Aorta (tissue), 5 donors: Measurements from ENCODE around the gene C6orf136. TPM values are rescaled to one million over a fixed set of nuclear protein-coding genes. Genes with fewer than 3 reads are reported as not detected.

Experiments used
- ATAC-seq: fragments of 200-7000 bp; cut with Tn5 transposase; one replicate; pipeline ENCODE4 v1.9.1; 2022; ENCODE audit warnings: moderate library complexity; ENCODE audit not compliant: low FRiP score
- DNase-seq, 2 donors: peaks; one replicate each; pipeline ENCODE4 v3.0.0-alpha.2; 2020
- H3K27ac ChIP-seq, 2 donors: one replicate each; pipeline ENCODE4 v1.5.1; 2013; ENCODE audit warnings: low read length in 2 of 2, mild to moderate bottlenecking in 2 of 2, moderate library complexity in 2 of 2, control low read depth in 1 of 2, inconsistent platforms in 1 of 2, low read depth in 1 of 2
- H3K27me3 ChIP-seq, 2 donors: one replicate each; pipeline ENCODE4 v1.6.1; 2013; ENCODE audit warnings: control low read depth in 1 of 2, low read length in 1 of 2, mild to moderate bottlenecking in 1 of 2, moderate library complexity in 1 of 2; ENCODE audit not compliant: insufficient read depth in 2 of 2, control insufficient read depth in 1 of 2
- H3K36me3 ChIP-seq, 2 donors: one replicate each; pipeline ENCODE4 v1.6.1; 2013; ENCODE audit warnings: control low read depth in 1 of 2, low read length in 1 of 2, mild to moderate bottlenecking in 1 of 2; ENCODE audit not compliant: insufficient read depth in 2 of 2, control insufficient read depth in 1 of 2
- H3K4me1 ChIP-seq, 2 donors: one replicate each; pipeline ENCODE4 v1.6.1; 2013; ENCODE audit warnings: low read length in 2 of 2, control low read depth in 1 of 2, mild to moderate bottlenecking in 1 of 2, moderate library complexity in 1 of 2; ENCODE audit not compliant: insufficient read depth in 2 of 2, control insufficient read depth in 1 of 2
- H3K4me3 ChIP-seq, 2 donors: one replicate each; pipeline ENCODE4 v1.5.1; 2013; ENCODE audit warnings: low read length in 2 of 2, control low read depth in 1 of 2, mild to moderate bottlenecking in 1 of 2
- H3K9me3 ChIP-seq: one replicate; pipeline ENCODE4 v1.6.1; 2013; ENCODE audit warnings: mild to moderate bottlenecking, low read length; ENCODE audit not compliant: control insufficient read depth
- WGBS, 2 donors: extraction: QIAGEN DNeasy Blood & Tissue Kit; methylation state at CpG; one replicate each; pipeline ENCODE4 v1.1.7; 2013; 5-methylcytosine and 5-hydroxymethylcytosine counted together
- intact Hi-C, 2 donors: fragments of 100-400 bp; cut with DNase I; formaldehyde crosslinking; loops; one replicate each; pipeline versions ENCODE4 v1.14.2 to v1.15.0; 2022
- polyA plus RNA-seq, 2 donors: library from polyadenylated mRNA; stranded (reverse); fragments of 200-250 nt; gene quantifications; one replicate each; pipeline ENCODE4 v1.2.3, GENCODE V29; 2013
- total RNA-seq, 2 donors: library from RNA; stranded (reverse); fragmentation: NEBNext Ultra II Directional; extraction: Animal tissue kit (Norgen Biotek cat#: 25700); gene quantifications; one replicate each; pipeline ENCODE4 v1.2.1, GENCODE V29; 2021
- donor health status: healthy with polysubstance abuse.
- donor health status: Bipolar disorder and iron deficiency.
- donor health status: DM: no; HTN: no; CAD: no.
- donor health status: DM: no; HTN: no; CAD: no.
- donor health status: DM: yes; HTN: yes; CAD: no.

C6orf136 gene
- total and polyA plus RNA-seq, 4 donors, result 9.7 to 21.0 (median 19.4) TPM

DNA sequence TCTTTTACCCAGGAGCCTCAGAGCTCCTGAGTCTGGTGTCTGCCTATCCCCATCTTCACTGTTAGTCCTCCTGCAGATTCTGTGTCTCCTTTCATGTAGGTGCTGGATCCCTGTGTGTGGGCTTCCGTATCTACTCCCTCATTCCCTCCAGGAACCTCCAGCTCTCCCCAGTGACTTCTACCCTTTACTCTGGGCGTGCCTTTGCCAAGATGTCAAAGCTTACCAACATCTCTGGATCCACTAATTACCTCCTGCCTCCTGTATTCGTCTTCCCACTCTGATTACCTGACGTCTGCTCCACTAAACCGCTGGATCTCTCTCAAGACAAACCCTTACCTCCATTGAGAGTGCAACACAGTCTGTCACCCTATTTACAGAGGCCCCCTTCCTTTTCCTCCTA is 2.2 kb upstream of the C6orf136 start:
- no peak overlapping the region for H3K27ac ChIP-seq
- WGBS, 2 donors, result 82 to 86% methylated on average over 5 of the region's 5 CpGs
- no peak overlapping the region for H3K4me3 ChIP-seq
- no peak for ATAC-seq
- H3K4me1 ChIP-seq, result no peaks in the 10 kb centered on the region
- H3K27me3 ChIP-seq, result no peaks in the 10 kb centered on the region
- H3K9me3 ChIP-seq, result no peaks in the 10 kb centered on the region
- H3K36me3 ChIP-seq, result peaks cover 0 to 2% of the 10 kb centered on the region in 2 donors
- intact Hi-C loops, result no loop called here
- no peak for DNase-seq

DNA sequence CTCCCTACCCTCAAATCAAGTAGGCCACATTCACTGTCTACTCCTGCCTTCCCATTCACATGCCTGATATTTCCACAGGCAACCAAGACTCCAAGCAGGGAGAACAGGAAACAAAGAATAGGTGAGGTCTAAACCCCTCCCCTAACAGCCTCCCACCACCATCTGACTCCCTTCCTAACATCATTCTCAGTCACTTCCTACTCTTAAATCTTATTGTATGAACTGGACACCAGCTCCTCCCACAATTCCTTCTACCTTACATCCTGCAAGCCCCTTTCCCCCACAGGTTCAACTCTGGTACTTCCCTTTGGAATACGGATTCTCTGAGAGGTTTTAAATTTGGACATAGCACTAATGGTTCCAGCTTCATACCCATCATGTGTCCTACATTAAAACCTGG is 944 bp upstream of the C6orf136 start:
- Histone ChIP-seq H3K27me3 (no peaks in the 10 kb centered on the region), H3K9me3 (no peaks in the 10 kb centered on the region), H3K27ac (no peak overlapping the region), H3K4me1 (no peaks in the 10 kb centered on the region), H3K4me3 (no peak overlapping the region), H3K36me3 (no peaks in the 10 kb centered on the region)
- intact Hi-C loops, result no loop called here
- DNase-seq (no peak), ATAC-seq (no peak)
- 70 to 79% methylated on average over 1 of the region's 1 CpG for WGBS, 2 donors

DNA sequence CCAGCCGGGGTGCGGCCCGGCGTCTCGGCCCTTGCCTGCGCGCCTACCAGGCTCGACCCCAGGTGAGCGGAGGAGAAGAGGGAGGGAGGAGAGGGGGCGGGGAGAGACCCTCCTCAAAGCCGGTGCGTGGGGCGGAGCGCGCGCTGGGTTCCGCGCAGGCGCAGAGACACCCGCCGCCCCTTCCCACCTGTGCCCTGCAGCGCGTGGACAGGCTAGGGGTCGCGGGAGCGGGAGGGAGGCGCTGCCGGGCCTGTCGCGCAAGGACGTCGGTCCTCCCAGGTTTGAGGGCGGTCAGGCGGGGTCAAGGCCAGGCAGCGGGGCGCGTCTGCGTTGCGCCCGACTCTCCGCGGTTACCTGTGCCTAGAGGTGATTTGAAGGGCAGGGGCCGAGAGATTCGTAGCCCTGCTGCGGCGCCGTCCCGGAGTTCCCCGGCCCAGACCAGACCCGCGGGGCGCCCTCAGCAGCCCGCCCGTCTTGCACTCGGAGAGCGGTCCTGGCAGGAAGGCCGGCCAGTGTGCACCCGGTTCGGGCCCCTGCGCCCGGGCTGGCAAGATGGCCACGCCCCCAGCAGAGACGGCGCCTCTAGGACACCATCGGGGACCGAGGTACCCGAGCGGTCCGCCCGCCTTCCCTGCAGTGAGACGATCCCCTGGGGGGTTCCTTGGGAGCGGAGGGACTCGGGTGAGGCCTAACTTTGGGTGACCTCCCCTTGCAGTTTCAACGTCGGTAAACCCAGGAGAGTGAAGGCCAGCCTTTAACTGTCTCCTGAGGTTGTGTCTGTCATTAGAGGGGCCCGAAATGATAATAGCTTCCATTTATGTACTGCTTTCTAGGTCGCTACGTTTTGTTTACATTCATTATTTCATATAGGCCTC is 546 bp downstream of the C6orf136 start:
- 1% methylated on average over 50 to 78 of the region's 78 CpGs for WGBS, 2 donors
- H3K27me3 ChIP-seq, result no peaks in the 10 kb centered on the region
- no peaks in the 10 kb centered on the region for H3K9me3 ChIP-seq
- peak; percentile 85 to 91 for DNase-seq
- no peaks in the 10 kb centered on the region for H3K36me3 ChIP-seq
- H3K4me3 ChIP-seq, result peak overlapping the region; percentile 63 to 88
- H3K27ac ChIP-seq, result peak overlapping the region; percentile 7 to 46
- H3K4me1 ChIP-seq, result no peaks in the 10 kb centered on the region
- intact Hi-C loops, result no loop called here
- peak; percentile 83 for ATAC-seq

DNA sequence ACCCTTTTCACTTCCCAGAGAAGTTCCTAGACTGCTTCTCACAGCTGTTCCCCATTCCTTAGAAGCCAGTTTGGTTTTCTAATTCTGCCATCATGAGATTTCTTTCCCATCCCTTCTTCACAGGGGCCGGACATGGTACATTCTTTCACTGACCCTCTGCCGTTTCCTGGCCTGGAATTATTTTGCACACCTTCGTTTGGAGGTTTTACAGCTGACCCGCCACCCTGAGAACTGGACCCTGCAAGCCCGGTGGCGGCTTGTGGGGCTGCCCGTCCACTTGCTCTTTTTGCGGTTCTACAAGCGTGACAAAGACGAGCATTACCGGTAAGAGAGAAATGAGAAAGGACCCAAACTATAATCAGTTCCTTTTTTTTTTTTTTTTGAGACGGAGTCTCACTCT is 4.2 kb downstream of the C6orf136 start:
- DNase-seq, result no peak
- Histone ChIP-seq H3K27me3 (no peaks in the 10 kb centered on the region), H3K4me1 (no peaks in the 10 kb centered on the region), H3K9me3 (no peaks in the 10 kb centered on the region), H3K27ac (no peak overlapping the region), H3K4me3 (no peak overlapping the region), H3K36me3 (peaks cover 0 to 2% of the 10 kb centered on the region in 2 donors)
- 87 to 91% methylated on average over 12 of the region's 12 CpGs for WGBS, 2 donors
- intact Hi-C loops, result no loop called here
- no peak for ATAC-seq

DNA sequence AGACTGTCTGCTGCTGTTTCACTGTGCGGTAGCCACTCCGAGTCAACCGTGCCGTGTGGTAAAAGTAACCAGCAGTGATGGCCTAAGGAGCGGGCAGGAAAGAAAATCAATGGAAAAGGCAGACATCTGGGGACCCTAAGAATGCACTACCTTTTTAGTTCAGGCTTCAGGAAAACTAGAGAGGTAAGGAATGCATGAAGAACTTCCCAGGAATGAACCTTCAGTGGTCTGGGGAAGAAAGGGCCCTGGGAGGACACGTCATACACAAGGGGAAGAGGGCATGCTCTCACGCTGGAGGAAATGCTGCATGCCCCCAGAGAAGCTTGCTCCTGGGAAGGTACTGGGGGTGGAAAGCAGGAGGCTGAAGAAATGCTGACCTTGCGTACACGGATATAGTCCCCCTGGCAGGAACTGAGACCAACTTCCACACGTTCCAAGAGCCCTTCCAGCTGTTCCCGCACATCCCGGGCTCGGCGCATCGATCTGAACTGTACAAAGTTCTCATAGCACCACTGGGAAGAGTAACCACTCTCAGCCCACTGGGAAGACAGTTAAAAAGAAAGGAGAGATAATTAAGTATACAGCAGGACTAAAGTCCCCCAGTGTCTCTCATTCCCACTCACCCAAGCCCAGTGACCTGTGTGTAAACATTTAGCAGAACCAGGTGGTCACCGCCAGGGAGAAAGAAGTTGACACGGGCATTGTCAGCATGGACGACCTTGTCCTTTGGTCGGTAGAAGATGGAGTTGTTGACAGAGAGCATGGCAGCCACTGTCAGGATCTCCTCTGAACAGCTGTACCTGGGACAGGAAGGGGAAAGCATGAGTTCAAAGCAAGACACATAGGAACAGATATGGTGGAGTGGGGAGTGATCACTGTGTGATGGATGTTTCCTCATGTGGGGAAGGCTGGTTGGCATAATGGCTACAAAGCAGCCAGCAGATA is 8.1 kb downstream of the C6orf136 start:
- no peak for DNase-seq
- no peak overlapping the region for H3K4me3 ChIP-seq
- no peaks in the 10 kb centered on the region for H3K4me1 ChIP-seq
- no peaks in the 10 kb centered on the region for H3K27me3 ChIP-seq
- no peaks in the 10 kb centered on the region for H3K9me3 ChIP-seq
- WGBS, 2 donors, result 89 to 94% methylated on average over 19 of the region's 19 CpGs
- H3K36me3 ChIP-seq, result peaks cover 2 to 10% of the 10 kb centered on the region in 2 donors
- intact Hi-C loops, result no loop called here
- ATAC-seq, result no peak
- H3K27ac ChIP-seq, result no peak overlapping the region

DNA sequence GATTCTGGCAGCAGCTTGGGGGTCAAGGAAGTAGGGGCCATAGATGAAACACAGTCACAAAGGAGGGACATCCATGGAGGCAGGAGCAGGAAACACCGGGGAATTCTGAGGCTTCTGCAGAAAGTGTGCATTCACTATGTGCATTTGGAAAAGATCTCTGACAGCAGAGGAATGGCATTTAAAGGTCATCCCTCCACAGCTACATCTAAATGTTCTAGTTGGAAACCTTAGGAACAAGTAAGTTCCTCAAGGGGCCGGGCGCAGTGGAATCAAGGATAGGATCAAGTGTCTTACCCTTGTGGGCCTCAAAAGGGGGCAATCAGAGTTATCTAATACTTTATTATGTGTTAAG is 8.8 kb downstream of the C6orf136 start:
- H3K27ac ChIP-seq, result no peak overlapping the region
- no peaks in the 10 kb centered on the region for H3K9me3 ChIP-seq
- no peaks in the 10 kb centered on the region for H3K27me3 ChIP-seq
- ATAC-seq (no peak), DNase-seq (no peak)
- H3K4me1 ChIP-seq, result no peaks in the 10 kb centered on the region
- intact Hi-C loops, result no loop called here
- 94 to 97% methylated on average over 3 of the region's 3 CpGs for WGBS, 2 donors
- H3K36me3 ChIP-seq, result peaks cover 2 to 10% of the 10 kb centered on the region in 2 donors
- H3K4me3 ChIP-seq, result no peak overlapping the region

DNA sequence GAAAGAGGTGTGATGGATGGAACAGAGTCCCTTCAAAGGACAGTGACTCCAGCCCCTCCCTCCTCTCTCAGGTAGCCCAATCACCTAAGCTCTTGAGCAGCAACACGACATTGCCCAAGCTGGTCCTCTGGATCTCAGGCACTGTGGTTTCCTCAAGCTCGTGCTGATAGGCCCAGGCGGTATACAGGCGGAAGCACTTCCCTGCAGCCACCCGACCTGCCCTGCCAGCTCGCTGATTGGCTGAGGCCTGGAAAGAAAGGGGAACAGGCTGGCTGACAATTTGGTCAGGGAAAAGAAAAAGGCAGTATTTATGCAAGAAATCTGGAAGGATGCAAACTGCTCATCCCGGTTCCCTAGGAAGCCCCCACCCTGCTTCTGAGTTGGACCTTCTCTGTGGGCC is 9.6 kb downstream of the C6orf136 start:
- no peak for ATAC-seq
- Histone ChIP-seq H3K9me3 (no peaks in the 10 kb centered on the region), H3K36me3 (peaks cover 2 to 11% of the 10 kb centered on the region in 2 donors), H3K27me3 (no peaks in the 10 kb centered on the region), H3K4me3 (no peak overlapping the region), H3K4me1 (no peaks in the 10 kb centered on the region), H3K27ac (no peak overlapping the region)
- peak in 1 of 2 donors; percentile 74 for DNase-seq
- intact Hi-C loops, result no loop called here
- WGBS, 2 donors, result 81 to 90% methylated on average over 7 of the region's 7 CpGs

DNA sequence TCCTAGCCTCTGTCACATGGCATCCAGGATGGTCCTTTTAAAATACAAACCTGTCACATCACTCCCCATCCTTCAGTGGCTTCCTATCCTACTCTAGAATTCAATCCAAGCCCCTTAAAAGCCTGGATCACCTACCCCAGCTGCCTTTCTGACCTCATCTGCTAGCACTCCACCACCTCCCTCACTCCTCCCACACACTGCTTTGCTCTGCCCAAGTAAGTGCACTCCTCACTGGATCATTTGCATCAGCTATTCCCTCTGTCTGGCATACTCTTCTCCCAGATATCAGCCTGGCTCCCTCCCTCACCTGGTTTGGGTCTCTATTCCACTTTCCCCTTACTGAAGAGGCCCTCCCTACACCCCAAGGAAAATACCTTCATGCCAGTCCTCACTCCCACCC is 10.5 kb downstream of the C6orf136 start:
- no peaks in the 10 kb centered on the region for H3K4me1 ChIP-seq
- intact Hi-C loops, result no loop called here
- no peak for ATAC-seq
- no peak overlapping the region for H3K27ac ChIP-seq
- no peaks in the 10 kb centered on the region for H3K27me3 ChIP-seq
- H3K4me3 ChIP-seq, result no peak overlapping the region
- no peak for DNase-seq
- H3K36me3 ChIP-seq, result peaks cover 4 to 15% of the 10 kb centered on the region in 2 donors
- H3K9me3 ChIP-seq, result no peaks in the 10 kb centered on the region
